DND-41 (cell line): ENCODE data around the gene SLC51A.

ENCODE experiments used
- ATAC-seq: fragments of 200-7000 bp; cut with Tn5 transposase; 3 replicates; pipeline ENCODE4 v1.9.1; 2021; ENCODE audit warnings: low read depth; ENCODE audit not compliant: insufficient read depth
- DNase-seq: peaks from one replicate; pipeline ENCODE4 v3.0.0-alpha.2; 2020
- H2AFZ ChIP-seq: 2 replicates; pipeline ENCODE4 v1.6.0; 2012; ENCODE audit warnings: low read depth, low read length
- H3K27ac ChIP-seq: 2 replicates; pipeline ENCODE4 v1.5.1; 2012; ENCODE audit warnings: low read length, inconsistent platforms
- H3K27me3 ChIP-seq: fragments of 200-600 bp; sonication (generic); 2 replicates; pipeline ENCODE4 v1.6.0; 2012; ENCODE audit warnings: low read length, mild to moderate bottlenecking, inconsistent platforms; ENCODE audit not compliant: insufficient read depth, poor library complexity
- H3K36me3 ChIP-seq: 2 replicates; pipeline ENCODE4 v1.5.1; 2012; ENCODE audit warnings: low read length, inconsistent platforms; ENCODE audit not compliant: insufficient read depth
- H3K4me1 ChIP-seq: 2 replicates; pipeline ENCODE4 v1.5.1; 2012; ENCODE audit warnings: mild to moderate bottlenecking, low read length; ENCODE audit not compliant: insufficient read depth
- H3K4me2 ChIP-seq: 2 replicates; pipeline ENCODE4 v1.6.0; 2012; ENCODE audit warnings: mild to moderate bottlenecking, moderate library complexity, low read length, inconsistent platforms; ENCODE audit not compliant: insufficient read depth
- H3K4me3 ChIP-seq, 2 experiments: fragments of 200-600 bp in 1 of 2; shearing (Covaris generic) in 1 of 2; 2 replicates each; pipeline ENCODE4 v1.5.1; 2012 to 2016; ENCODE audit warnings: inconsistent platforms in 2 of 2, low read length in 2 of 2, mild to moderate bottlenecking in 2 of 2, low read depth in 1 of 2, moderate library complexity in 1 of 2
- H3K79me2 ChIP-seq: 2 replicates; pipeline ENCODE4 v1.6.0; 2012; ENCODE audit warnings: low read length, inconsistent platforms; ENCODE audit not compliant: insufficient read depth
- H3K9ac ChIP-seq: 2 replicates; pipeline ENCODE4 v1.6.0; 2012; ENCODE audit warnings: low read depth, mild to moderate bottlenecking, inconsistent platforms, low read length, moderate library complexity
- H3K9me3 ChIP-seq: 2 replicates; pipeline ENCODE4 v1.5.1; 2012; ENCODE audit warnings: low read length, moderate library complexity, mild to moderate bottlenecking, inconsistent platforms; ENCODE audit not compliant: insufficient read depth, severe bottlenecking
- H4K20me1 ChIP-seq: 2 replicates; pipeline ENCODE4 v1.6.0; 2012; ENCODE audit warnings: low read length; ENCODE audit not compliant: insufficient read depth
- CTCF ChIP-seq: IDR thresholded peaks from 2 replicates; pipeline ENCODE4 v1.5.1; 2012; ENCODE audit warnings: borderline replicate concordance, low read length, moderate library complexity, mild to moderate bottlenecking; ENCODE audit not compliant: poor library complexity, severe bottlenecking; ENCODE audit errors: extremely low read depth
- EZH2 ChIP-seq: IDR thresholded peaks from 3 replicates; pipeline ENCODE4 v1.6.1; 2012; ENCODE audit warnings: borderline replicate concordance, low read depth, mild to moderate bottlenecking, moderate library complexity, low read length, inconsistent platforms; ENCODE audit not compliant: severe bottlenecking

Gene SLC51A

GRCh38 chr3:196210673-196211556, 5.4 kb upstream of the SLC51A start, which contains the start of gene ZDHHC19:
Gene ZDHHC19 (minus strand): TSS chr3:196211400. CDS start chr3:196211315, 85 bp downstream.
- H3K27ac ChIP-seq = no peak within 1 kb of the TSS
- ATAC-seq = no peak; the same call in 2 of the 3 replicates

GRCh38 chr3:196214783-196215441, 1.4 kb upstream of the SLC51A start:
- Histone ChIP-seq H2AFZ (no peak overlapping the region), H4K20me1 (no peaks in the 10 kb centered on the region), H3K36me3 (no peaks in the 10 kb centered on the region), H3K4me2 (no peak overlapping the region), H3K9ac (no peak overlapping the region), H3K4me3 (no peak overlapping the region), H3K4me1 (peaks cover 25% of the 10 kb centered on the region), H3K79me2 (no peaks in the 10 kb centered on the region), H3K27me3 (no peaks in the 10 kb centered on the region), H3K9me3 (no peaks in the 10 kb centered on the region), H3K27ac (no peak overlapping the region)
- TF ChIP-seq CTCF (no peak), EZH2 (no peak)
- ATAC-seq = no peak
- no peak for DNase-seq

More at GRCh38 chr3:196210673-196211556, 5.4 kb upstream of the SLC51A start, which contains the start of gene ZDHHC19:
- no peaks in the 10 kb centered on the region for H3K27me3 ChIP-seq
- no peaks in the 10 kb centered on the region for H3K9me3 ChIP-seq
- no peak for TF ChIP-seq EZH2
- no peak for TF ChIP-seq CTCF
- no peak for DNase-seq
- H3K79me2 ChIP-seq = no peaks in the 10 kb centered on the region
- no peak within 1 kb of the TSS for H3K9ac ChIP-seq
- no peak within 1 kb of the TSS for H3K4me2 ChIP-seq
- no peak within 1 kb of the TSS for H2AFZ ChIP-seq
- no peak within 1 kb of the TSS for H3K4me3 ChIP-seq
- no peaks in the 10 kb centered on the region for H3K36me3 ChIP-seq
- no peaks in the 10 kb centered on the region for H4K20me1 ChIP-seq
- H3K4me1 ChIP-seq = no peaks in the 10 kb centered on the region

GRCh38 chr3:196215493-196216020, 777 bp upstream of the SLC51A start:
- no peak overlapping the region for H3K9ac ChIP-seq
- no peaks in the 10 kb centered on the region for H3K27me3 ChIP-seq
- no peak for TF ChIP-seq EZH2
- no peak for TF ChIP-seq CTCF
- H3K4me3 ChIP-seq = no peak overlapping the region
- H3K79me2 ChIP-seq = no peaks in the 10 kb centered on the region
- no peak overlapping the region for H3K27ac ChIP-seq
- H3K4me1 ChIP-seq = peaks cover 27% of the 10 kb centered on the region
- DNase-seq (no peak), ATAC-seq (no peak)
- no peak overlapping the region for H3K4me2 ChIP-seq
- H2AFZ ChIP-seq = no peak overlapping the region
- H3K9me3 ChIP-seq = no peaks in the 10 kb centered on the region
- H4K20me1 ChIP-seq = no peaks in the 10 kb centered on the region
- H3K36me3 ChIP-seq = no peaks in the 10 kb centered on the region
